ENCODE measurements around the gene HNRNPH3. TPM values are rescaled to one million over a fixed set of nuclear protein-coding genes. Genes with fewer than 3 reads are reported as not detected.
A peak's percentile ranks its signal among the peaks of the same experiment; 100 is the strongest.
"Not testable (repeated sequence)": the region's sequence is repeated elsewhere in the genome, so short reads cannot be mapped to it uniquely, and the experiment has no call there.

The HNRNPH3 gene
- total RNA-seq, 5 donors from 2014 or later (not counting 1 experiment from before 2014, with no cell fraction given), result 128 to 186 (median 137) TPM

DNA sequence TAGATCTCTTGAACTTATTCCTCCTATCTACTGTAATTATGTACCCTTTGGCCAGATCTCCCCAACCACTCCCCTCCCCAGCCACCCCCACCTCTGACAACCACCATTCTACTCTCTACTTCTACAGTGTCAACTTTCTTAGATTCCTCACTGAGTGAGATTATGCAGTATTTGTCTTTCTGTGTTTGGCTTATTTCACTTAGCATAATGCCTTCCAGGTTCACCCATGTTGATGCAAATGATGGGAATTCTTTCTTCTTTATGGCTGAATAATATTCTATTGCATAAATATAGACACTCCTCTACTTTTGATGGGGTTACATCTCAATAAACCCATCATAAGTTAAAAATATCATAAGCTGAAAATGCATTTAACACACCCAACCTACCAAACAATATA is 21.3 kb upstream of the HNRNPH3 start:
- Histone ChIP-seq H3K27me3 (replicated peaks in 1 of 2; ENCODE audit: control insufficient read depth in 2 of 2, extremely low read depth in 1 of 2, insufficient read depth in 2 of 2, low read length in 1 of 2) (no peaks in the 10 kb centered on the region), H3K9me3 (no peaks in the 10 kb centered on the region), H3K36me3 (ENCODE audit: control insufficient read depth in 2 of 2, extremely low read depth in 1 of 2, insufficient read depth in 1 of 2, low read length in 1 of 2) (no peaks in the 10 kb centered on the region), H3K4me3 (ENCODE audit: control insufficient read depth in 1 of 2, extremely low read depth in 1 of 2, low read length in 1 of 2) (no peak overlapping the region), H3K4me1 (ENCODE audit: control insufficient read depth in 1 of 2, extremely low read depth in 1 of 2, insufficient read depth in 2 of 2, low read length in 2 of 2) (peaks cover 6 to 9% of the 10 kb centered on the region in 2 experiments), H3K27ac (ENCODE audit: low read length) (no peak overlapping the region)
- H3K4me3 Mint-ChIP-seq, result no peak overlapping the region
- H3K4me1 Mint-ChIP-seq, result peaks cover 5 to 9% (median 7%) of the 10 kb centered on the region in 3 donors
- H3K27me3 Mint-ChIP-seq, result no peaks in the 10 kb centered on the region
- POLR2A ChIA-PET, result no interaction called here
- H3K36me3 Mint-ChIP-seq, result peaks cover under 1% of the 10 kb centered on the region
- CTCF ChIA-PET, result no interaction called here
- ATAC-seq (replicated peaks in 1 of 4) (no peak), DNase-seq (no peak)
- no peak overlapping the region for H3K27ac Mint-ChIP-seq
- no peaks in the 10 kb centered on the region for H3K9me3 Mint-ChIP-seq

DNA sequence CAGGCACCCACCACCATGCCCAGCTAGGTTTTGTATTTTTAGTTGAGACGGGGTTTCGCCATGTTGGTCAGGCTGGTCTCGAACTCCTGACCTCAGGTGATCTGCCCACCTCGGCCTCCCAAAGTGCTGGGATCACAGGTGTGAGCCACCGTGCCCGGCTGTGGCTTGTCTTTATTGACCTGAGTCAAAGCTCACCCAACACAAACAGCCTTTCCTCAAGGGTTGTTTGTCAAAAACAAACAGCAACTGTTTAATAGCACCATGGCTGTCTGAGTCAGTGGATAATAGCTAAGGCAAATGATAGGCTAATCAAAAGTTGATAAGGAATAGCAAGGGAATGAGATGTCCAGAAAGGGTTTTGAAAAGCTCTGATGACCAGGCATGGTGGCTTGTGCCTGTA is 16.9 kb upstream of the HNRNPH3 start:
- H3K4me3 ChIP-seq (ENCODE audit: control insufficient read depth in 1 of 2, extremely low read depth in 1 of 2, low read length in 1 of 2); H3K4me1 Mint-ChIP-seq; H3K27ac ChIP-seq (ENCODE audit: low read length); ATAC-seq (replicated peaks in 1 of 4); H3K4me1 ChIP-seq (ENCODE audit: control insufficient read depth in 1 of 2, extremely low read depth in 1 of 2, insufficient read depth in 2 of 2, low read length in 2 of 2); H3K36me3 ChIP-seq (ENCODE audit: control insufficient read depth in 2 of 2, extremely low read depth in 1 of 2, insufficient read depth in 1 of 2, low read length in 1 of 2); H3K27me3 Mint-ChIP-seq; H3K27ac Mint-ChIP-seq; H3K36me3 Mint-ChIP-seq; H3K9me3 ChIP-seq; H3K4me3 Mint-ChIP-seq; DNase-seq; H3K27me3 ChIP-seq (replicated peaks in 1 of 2; ENCODE audit: control insufficient read depth in 2 of 2, extremely low read depth in 1 of 2, insufficient read depth in 2 of 2, low read length in 1 of 2): not testable (repeated sequence)
- ChIA-PET CTCF (interaction anchor here in 1 of 2 donors (0.5 to 0.6 kb wide), 2 partner anchors 12 to 34 kb away, joined by 3 to 4 read pairs; no protein-coding TSS in a partner anchor), POLR2A (interaction anchor here in 1 of 2 donors (1.3 kb wide), 1 partner anchor 18 kb away, joined by 3 read pairs; the partner anchor contains the start of gene PBLD)
- WGBS (ENCODE audit: insufficient coverage), result no CpG with 5 or more reads among the region's 6 CpGs
- peaks cover 3 to 17% (median 8%) of the 10 kb centered on the region in 3 donors for H3K9me3 Mint-ChIP-seq

DNA sequence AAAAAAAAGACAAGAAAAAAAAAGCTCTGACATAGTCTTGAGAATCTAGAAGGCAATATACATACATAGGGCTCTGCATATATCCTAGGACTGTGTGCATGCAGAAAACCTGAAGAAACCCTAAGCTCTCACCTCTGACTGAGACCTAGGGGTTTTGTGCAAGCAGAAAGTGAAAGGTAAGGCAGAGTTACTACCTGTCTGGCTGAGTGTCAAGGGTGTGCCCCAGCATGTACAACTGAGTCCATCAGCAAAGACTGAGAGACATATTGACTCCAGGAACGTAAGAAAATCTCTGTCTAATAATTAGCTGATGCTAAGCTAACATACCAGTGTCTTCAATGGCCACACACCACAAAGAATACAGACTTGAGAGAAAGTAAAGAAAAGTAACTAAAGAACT is 16.3 kb upstream of the HNRNPH3 start:
- no peaks in the 10 kb centered on the region for H3K9me3 ChIP-seq
- ChIA-PET CTCF (no interaction called here), POLR2A (interaction anchor here in 1 of 2 donors (1.3 kb wide), 1 partner anchor 18 kb away, joined by 3 read pairs; the partner anchor contains the start of gene PBLD)
- Mint-ChIP-seq H3K9me3 (peaks cover 3 to 17% (median 8%) of the 10 kb centered on the region in 3 donors), H3K27ac (no peak overlapping the region), H3K4me3 (no peak overlapping the region), H3K27me3 (no peaks in the 10 kb centered on the region), H3K4me1 (peaks cover 5 to 9% (median 7%) of the 10 kb centered on the region in 3 donors), H3K36me3 (peaks cover 8% of the 10 kb centered on the region)
- no peak overlapping the region for H3K27ac ChIP-seq (ENCODE audit: low read length)
- WGBS (ENCODE audit: insufficient coverage), result no CpG with 5 or more reads among the region's 1 CpG
- DNase-seq (no peak), ATAC-seq (replicated peaks in 1 of 4) (no peak)
- no peak overlapping the region for H3K4me3 ChIP-seq (ENCODE audit: control insufficient read depth in 1 of 2, extremely low read depth in 1 of 2, low read length in 1 of 2)
- peaks cover 6 to 9% of the 10 kb centered on the region in 2 experiments for H3K4me1 ChIP-seq (ENCODE audit: control insufficient read depth in 1 of 2, extremely low read depth in 1 of 2, insufficient read depth in 2 of 2, low read length in 2 of 2)
- no peaks in the 10 kb centered on the region for H3K27me3 ChIP-seq (replicated peaks in 1 of 2; ENCODE audit: control insufficient read depth in 2 of 2, extremely low read depth in 1 of 2, insufficient read depth in 2 of 2, low read length in 1 of 2)
- H3K36me3 ChIP-seq (ENCODE audit: control insufficient read depth in 2 of 2, extremely low read depth in 1 of 2, insufficient read depth in 1 of 2, low read length in 1 of 2), result no peaks in the 10 kb centered on the region

DNA sequence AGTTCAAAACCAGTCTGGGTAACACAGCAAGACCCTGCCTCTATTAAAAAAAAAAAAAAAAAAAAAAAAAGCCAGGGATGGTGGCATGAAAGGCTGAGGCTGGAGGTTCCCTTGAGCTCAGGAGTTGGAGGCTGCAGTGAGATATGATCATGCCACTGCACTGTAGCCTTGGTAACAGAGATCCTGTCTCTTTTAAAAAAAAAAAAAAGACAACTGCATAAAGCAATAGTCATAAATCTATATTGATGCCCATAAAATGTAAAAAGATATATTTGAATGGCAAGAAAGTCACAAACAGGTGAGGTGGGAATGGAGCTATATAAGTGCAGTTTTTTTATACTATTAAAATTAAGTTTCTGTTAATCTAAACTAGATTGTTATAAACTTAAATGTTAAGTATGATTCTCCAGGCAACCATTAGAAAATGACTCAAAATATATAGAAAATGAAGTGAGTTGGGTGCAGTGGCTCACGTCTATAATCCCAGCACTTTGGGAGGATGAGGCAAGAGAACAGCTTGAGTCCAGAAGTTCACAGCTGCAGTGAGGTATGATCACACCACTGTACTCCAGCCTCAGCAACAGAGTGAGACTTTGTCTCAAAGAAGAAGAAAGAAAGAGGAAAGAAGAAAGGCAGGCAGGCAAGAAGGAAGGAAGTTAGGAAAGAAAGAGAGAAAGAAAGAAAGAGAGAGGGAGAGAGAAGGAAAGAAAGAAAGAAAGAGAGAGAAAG is 13.4 kb upstream of the HNRNPH3 start:
- H3K27me3 ChIP-seq (replicated peaks in 1 of 2; ENCODE audit: control insufficient read depth in 2 of 2, extremely low read depth in 1 of 2, insufficient read depth in 2 of 2, low read length in 1 of 2), result no peaks in the 10 kb centered on the region
- H3K9me3 ChIP-seq, result no peaks in the 10 kb centered on the region
- H3K9me3 Mint-ChIP-seq, result peaks cover 3 to 17% (median 8%) of the 10 kb centered on the region in 3 donors
- H3K4me1 Mint-ChIP-seq, result peaks cover 5 to 9% (median 5%) of the 10 kb centered on the region in 3 donors
- H3K27ac Mint-ChIP-seq, result no peak overlapping the region
- CTCF ChIA-PET, result interaction anchor here (0.6 kb wide), 4 partner anchors 10 to 530 kb away, joined by 3 to 13 read pairs (median 4); no protein-coding TSS in a partner anchor
- peaks cover 6 to 9% of the 10 kb centered on the region in 2 experiments for H3K4me1 ChIP-seq (ENCODE audit: control insufficient read depth in 1 of 2, extremely low read depth in 1 of 2, insufficient read depth in 2 of 2, low read length in 2 of 2)
- H3K27me3 Mint-ChIP-seq, result no peaks in the 10 kb centered on the region
- no peaks in the 10 kb centered on the region for H3K36me3 ChIP-seq (ENCODE audit: control insufficient read depth in 2 of 2, extremely low read depth in 1 of 2, insufficient read depth in 1 of 2, low read length in 1 of 2)
- DNase-seq, result no peak
- no peak for ATAC-seq (replicated peaks in 1 of 4)
- no peak overlapping the region for H3K4me3 Mint-ChIP-seq
- no CpG with 5 or more reads among the region's 1 CpG for whole genome bisulfite sequencing (ENCODE audit: insufficient coverage)
- H3K4me3 ChIP-seq (ENCODE audit: control insufficient read depth in 1 of 2, extremely low read depth in 1 of 2, low read length in 1 of 2), result no peak overlapping the region
- no peak overlapping the region for H3K27ac ChIP-seq (ENCODE audit: low read length)
- H3K36me3 Mint-ChIP-seq, result peaks cover 8% of the 10 kb centered on the region
- POLR2A ChIA-PET, result no interaction called here

DNA sequence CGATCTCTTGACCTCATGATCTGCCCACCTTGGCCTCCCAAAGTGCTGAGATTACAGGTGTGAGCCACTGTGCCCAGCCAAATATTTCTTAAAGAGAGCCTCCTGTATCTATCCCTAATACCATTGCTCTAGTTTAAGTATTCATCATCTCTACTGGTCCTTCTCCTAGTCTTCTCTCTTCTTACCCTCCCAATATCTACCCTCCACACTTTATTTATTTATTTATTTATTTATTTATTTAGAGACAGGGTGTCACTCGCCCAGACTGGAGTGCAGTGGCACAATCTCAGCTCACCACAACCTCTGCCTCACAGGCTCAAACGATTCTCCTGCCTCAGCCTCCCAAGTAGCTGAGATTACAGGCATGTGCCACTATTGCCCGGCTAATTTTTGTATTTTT is 7.5 kb upstream of the HNRNPH3 start:
- H3K4me1 ChIP-seq (ENCODE audit: control insufficient read depth in 1 of 2, extremely low read depth in 1 of 2, insufficient read depth in 2 of 2, low read length in 2 of 2); CTCF ChIA-PET; H3K9me3 Mint-ChIP-seq; H3K9me3 ChIP-seq; H3K27me3 ChIP-seq (replicated peaks in 1 of 2; ENCODE audit: control insufficient read depth in 2 of 2, extremely low read depth in 1 of 2, insufficient read depth in 2 of 2, low read length in 1 of 2); H3K27ac Mint-ChIP-seq; H3K36me3 Mint-ChIP-seq; H3K27ac ChIP-seq (ENCODE audit: low read length); H3K4me3 ChIP-seq (ENCODE audit: control insufficient read depth in 1 of 2, extremely low read depth in 1 of 2, low read length in 1 of 2); H3K27me3 Mint-ChIP-seq; H3K36me3 ChIP-seq (ENCODE audit: control insufficient read depth in 2 of 2, extremely low read depth in 1 of 2, insufficient read depth in 1 of 2, low read length in 1 of 2); ATAC-seq (replicated peaks in 1 of 4); H3K4me3 Mint-ChIP-seq; H3K4me1 Mint-ChIP-seq; DNase-seq: not testable (repeated sequence)
- POLR2A ChIA-PET, result interaction anchor here in 1 of 2 donors (1.0 kb wide), 1 partner anchor 24 kb away, joined by 4 read pairs; no protein-coding TSS in a partner anchor
- WGBS (ENCODE audit: insufficient coverage), result 78% methylated on average over 2 of the region's 4 CpGs

DNA sequence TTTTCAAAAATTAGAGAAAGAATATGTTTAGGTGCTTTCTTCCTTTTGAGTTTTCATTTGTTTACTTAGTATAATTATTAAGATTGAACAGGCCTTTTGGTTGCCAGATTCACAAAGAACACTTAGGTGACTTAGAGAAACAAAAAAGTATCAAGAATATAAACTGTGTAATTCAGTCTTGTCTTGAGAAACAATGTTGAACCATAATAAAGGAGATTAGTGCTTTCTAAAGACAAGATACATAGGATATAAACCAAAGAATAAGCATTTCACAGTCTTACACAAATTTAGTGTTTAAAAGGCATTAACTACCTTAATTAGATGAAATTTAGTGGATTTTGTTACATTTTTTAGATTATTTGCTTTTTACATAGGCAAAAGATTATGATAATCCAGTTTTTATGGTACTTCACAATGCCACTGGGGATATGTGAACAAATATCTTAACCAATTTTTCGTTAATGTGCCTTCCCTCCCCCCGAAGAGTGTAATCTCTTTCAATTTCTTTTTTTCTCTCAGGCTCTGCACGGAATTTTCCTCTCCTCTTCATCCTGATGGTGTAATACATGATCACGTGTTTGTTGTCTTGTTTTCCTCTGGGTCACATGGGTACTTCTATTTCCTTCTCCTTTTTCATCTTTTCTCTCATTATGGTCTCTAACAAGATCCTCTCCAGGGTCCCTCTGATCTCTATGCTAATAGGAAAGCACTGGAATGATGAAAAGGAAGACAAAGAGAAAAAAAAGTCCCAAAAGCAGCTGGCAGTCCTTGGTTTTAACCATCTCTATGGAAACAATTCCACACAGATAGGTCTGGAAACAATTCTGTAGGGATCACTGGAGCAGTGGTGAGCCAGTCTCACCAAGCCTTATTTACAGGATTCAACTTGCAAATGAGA is 3.7 kb upstream of the HNRNPH3 start:
- Histone ChIP-seq H3K9me3 (no peaks in the 10 kb centered on the region), H3K36me3 (ENCODE audit: control insufficient read depth in 2 of 2, extremely low read depth in 1 of 2, insufficient read depth in 1 of 2, low read length in 1 of 2) (no peaks in the 10 kb centered on the region), H3K4me3 (ENCODE audit: control insufficient read depth in 1 of 2, extremely low read depth in 1 of 2, low read length in 1 of 2) (no peak overlapping the region), H3K27ac (ENCODE audit: low read length) (no peak overlapping the region), H3K27me3 (replicated peaks in 1 of 2; ENCODE audit: control insufficient read depth in 2 of 2, extremely low read depth in 1 of 2, insufficient read depth in 2 of 2, low read length in 1 of 2) (no peaks in the 10 kb centered on the region), H3K4me1 (ENCODE audit: control insufficient read depth in 1 of 2, extremely low read depth in 1 of 2, insufficient read depth in 2 of 2, low read length in 2 of 2) (peaks cover 2 to 13% of the 10 kb centered on the region in 2 experiments)
- Mint-ChIP-seq H3K27ac (peak overlapping the region in 1 of 2 donors; percentile 6), H3K4me3 (peak overlapping the region in 1 of 3 donors; percentile 15), H3K9me3 (no peaks in the 10 kb centered on the region), H3K27me3 (no peaks in the 10 kb centered on the region), H3K36me3 (no peaks in the 10 kb centered on the region), H3K4me1 (peaks cover 17 to 26% (median 19%) of the 10 kb centered on the region in 3 donors)
- POLR2A ChIA-PET, result no interaction called here
- CTCF ChIA-PET, result interaction anchor here in 1 of 2 donors (0.7 kb wide), 1 partner anchor 200 kb away, joined by 7 read pairs; no protein-coding TSS in a partner anchor
- WGBS (ENCODE audit: insufficient coverage), result 67% methylated on average over 2 of the region's 4 CpGs
- ATAC-seq (replicated peaks in 1 of 4) (no peak), DNase-seq (no peak)
